ENCODE data around the gene TRERF1. TPM values are rescaled to one million over a fixed set of nuclear protein-coding genes. Genes with fewer than 3 reads are reported as not detected.

TRERF1 gene
- total RNA-seq, 6 experiments from 2014 or later: 0.29 to 1.2 (median 0.60) TPM

- intact Hi-C loops (cut with DNase I): no loop called here
- 98% methylated on average over 6 of the region's 6 CpGs for WGBS (ENCODE audit: insufficient coverage, low coverage, low lambda C conversion rate, missing lambda C conversion rate)
- Histone ChIP-seq H3K36me3 (no peaks in the 10 kb centered on the region), H3K4me1 (no peaks in the 10 kb centered on the region), H3K4me3 (no peak overlapping the region), H3K27ac (no peak overlapping the region), H3K9me3 (no peaks in the 10 kb centered on the region), H3K27me3 (no peaks in the 10 kb centered on the region)
- DNase-seq (no peak), ATAC-seq (no peak)
- TF ChIP-seq, protein P1, sequence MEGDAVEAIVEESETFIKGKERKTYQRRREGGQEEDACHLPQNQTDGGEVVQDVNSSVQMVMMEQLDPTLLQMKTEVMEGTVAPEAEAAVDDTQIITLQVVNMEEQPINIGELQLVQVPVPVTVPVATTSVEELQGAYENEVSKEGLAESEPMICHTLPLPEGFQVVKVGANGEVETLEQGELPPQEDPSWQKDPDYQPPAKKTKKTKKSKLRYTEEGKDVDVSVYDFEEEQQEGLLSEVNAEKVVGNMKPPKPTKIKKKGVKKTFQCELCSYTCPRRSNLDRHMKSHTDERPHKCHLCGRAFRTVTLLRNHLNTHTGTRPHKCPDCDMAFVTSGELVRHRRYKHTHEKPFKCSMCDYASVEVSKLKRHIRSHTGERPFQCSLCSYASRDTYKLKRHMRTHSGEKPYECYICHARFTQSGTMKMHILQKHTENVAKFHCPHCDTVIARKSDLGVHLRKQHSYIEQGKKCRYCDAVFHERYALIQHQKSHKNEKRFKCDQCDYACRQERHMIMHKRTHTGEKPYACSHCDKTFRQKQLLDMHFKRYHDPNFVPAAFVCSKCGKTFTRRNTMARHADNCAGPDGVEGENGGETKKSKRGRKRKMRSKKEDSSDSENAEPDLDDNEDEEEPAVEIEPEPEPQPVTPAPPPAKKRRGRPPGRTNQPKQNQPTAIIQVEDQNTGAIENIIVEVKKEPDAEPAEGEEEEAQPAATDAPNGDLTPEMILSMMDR (IDR thresholded peaks at IDR 0.05): no peak
- no peak for TF ChIP-seq POLR2A (IDR thresholded peaks at IDR 0.05)
These were observed 176.8 kb downstream of the TRERF1 start for GRCh38 chr6:42274898-42275297.

- intact Hi-C loops (cut with DNase I): no loop called here
- H3K4me3 ChIP-seq: no peak overlapping the region
- no peaks in the 10 kb centered on the region for H3K36me3 ChIP-seq
- ATAC-seq (no peak), DNase-seq (no peak)
- H3K27ac ChIP-seq: no peak overlapping the region
- no peaks in the 10 kb centered on the region for H3K27me3 ChIP-seq
- H3K4me1 ChIP-seq: no peaks in the 10 kb centered on the region
- WGBS (ENCODE audit: insufficient coverage, low coverage, low lambda C conversion rate, missing lambda C conversion rate): 54% methylated on average over 6 of the region's 7 CpGs
- TF ChIP-seq POLR2A (IDR thresholded peaks at IDR 0.05): no peak
- TF ChIP-seq, protein P1 (IDR thresholded peaks at IDR 0.05): no peak
- no peaks in the 10 kb centered on the region for H3K9me3 ChIP-seq
These were observed 179.6 kb downstream of the TRERF1 start for GRCh38 chr6:42271834-42272805.

DNA sequence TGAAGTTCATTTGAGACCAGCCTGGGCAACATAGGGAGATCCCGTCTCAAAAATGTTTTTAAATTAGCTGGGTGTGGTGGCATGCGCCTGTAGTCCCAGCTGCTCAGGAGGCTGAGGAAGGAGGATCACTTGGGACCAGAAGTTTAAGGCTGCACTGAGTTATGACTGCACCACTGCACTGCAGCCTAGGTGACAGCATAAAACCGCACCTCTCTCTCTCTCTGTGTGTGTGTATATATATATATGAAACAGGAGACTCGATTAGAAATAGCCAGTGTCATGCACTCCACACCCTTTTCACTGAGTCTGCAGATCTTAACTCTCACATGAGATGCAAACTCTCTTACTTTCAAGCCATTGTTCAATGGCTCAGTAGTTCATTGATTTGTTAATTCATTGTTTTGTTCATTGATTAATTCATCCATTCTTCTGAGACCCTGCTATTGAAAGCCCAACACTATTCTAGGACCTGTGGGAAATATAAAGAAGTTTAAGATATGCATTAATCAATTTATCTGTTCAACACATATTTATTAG lies 181.7 kb downstream of the TRERF1 start:
- Histone ChIP-seq H3K36me3 (no peaks in the 10 kb centered on the region), H3K27me3 (no peaks in the 10 kb centered on the region), H3K4me3 (no peak overlapping the region), H3K9me3 (no peaks in the 10 kb centered on the region), H3K4me1 (no peaks in the 10 kb centered on the region), H3K27ac (no peak overlapping the region)
- WGBS (ENCODE audit: insufficient coverage, low coverage, low lambda C conversion rate, missing lambda C conversion rate): 90% methylated on average over 3 of the region's 4 CpGs
- DNase-seq (no peak), ATAC-seq (no peak)
- TF ChIP-seq, protein P1 (IDR thresholded peaks at IDR 0.05): no peak
- TF ChIP-seq POLR2A (IDR thresholded peaks at IDR 0.05): no peak
- intact Hi-C loops (cut with DNase I): no loop called here

DNA sequence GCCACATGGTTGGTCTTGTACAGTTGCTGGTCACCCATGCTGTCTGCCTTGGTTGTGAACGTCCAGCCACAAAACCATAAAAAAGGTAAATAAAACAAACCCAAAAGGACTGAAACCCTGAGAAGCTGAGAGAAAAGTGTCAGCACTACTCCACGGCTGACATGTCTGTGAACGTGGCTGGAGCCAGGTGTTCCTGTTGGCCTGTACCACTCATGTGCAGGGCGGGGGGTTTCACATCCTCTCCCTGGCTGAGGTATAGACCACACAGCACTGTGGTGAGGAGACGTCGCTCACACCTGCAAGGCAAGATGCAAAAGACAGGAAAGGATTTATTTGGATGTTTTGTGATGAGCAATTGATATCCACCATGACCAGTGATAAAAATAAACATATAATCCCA lies 182.2 kb downstream of the TRERF1 start:
- Histone ChIP-seq H3K4me3 (no peak overlapping the region), H3K27me3 (no peaks in the 10 kb centered on the region), H3K4me1 (no peaks in the 10 kb centered on the region), H3K36me3 (no peaks in the 10 kb centered on the region), H3K27ac (no peak overlapping the region), H3K9me3 (no peaks in the 10 kb centered on the region)
- ATAC-seq: no peak
- WGBS (ENCODE audit: insufficient coverage, low coverage, low lambda C conversion rate, missing lambda C conversion rate): 59% methylated on average over 6 of the region's 6 CpGs
- TF ChIP-seq, protein P1 (IDR thresholded peaks at IDR 0.05): no peak
- TF ChIP-seq POLR2A (IDR thresholded peaks at IDR 0.05): no peak
- intact Hi-C loops (cut with DNase I): no loop called here
- DNase-seq: no peak
